Natural killer cell (primary cell): ENCODE data around the gene CRTAC1. TPM values are rescaled to one million over a fixed set of nuclear protein-coding genes. Genes with fewer than 3 reads are reported as not detected.

Experiments used
- ATAC-seq, 3 donors: fragments of 150-1000 bp in 2 of 3; fragments of 200-7000 bp in 1 of 3; cut with Tn5 transposase; 1 replicate in 1 of 3; 2 replicates in 2 of 3; pipeline ENCODE4 v1.10.0; 2021; ENCODE audit warnings: mild to moderate bottlenecking in 2 of 3, moderate library complexity in 2 of 3
- DNase-seq, 2 donors: peaks; one replicate each; pipeline versions ENCODE4 v3.0.0 to v3.0.0-alpha.2; 2013 to 2021; ENCODE audit warnings: mixed read lengths in 1 of 2
- H3K27ac ChIP-seq: one replicate; pipeline ENCODE4 v1.5.1; 2013; ENCODE audit warnings: mild to moderate bottlenecking, low read length
- H3K27me3 ChIP-seq: one replicate; pipeline ENCODE4 v1.6.1; 2013; ENCODE audit warnings: low read length; ENCODE audit not compliant: control insufficient read depth, insufficient read depth
- H3K36me3 ChIP-seq: one replicate; pipeline ENCODE4 v1.6.1; 2013; ENCODE audit warnings: low read length; ENCODE audit not compliant: control insufficient read depth, insufficient read depth
- H3K4me1 ChIP-seq: one replicate; pipeline ENCODE4 v1.6.1; 2013; ENCODE audit warnings: low read length; ENCODE audit not compliant: control insufficient read depth, insufficient read depth
- H3K4me3 ChIP-seq: one replicate; pipeline ENCODE4 v1.5.1; 2013; ENCODE audit warnings: low read length
- H3K9me3 ChIP-seq: one replicate; pipeline ENCODE4 v1.6.1; 2013; ENCODE audit warnings: low read length; ENCODE audit not compliant: control insufficient read depth, insufficient read depth
- H3K27ac Mint-ChIP-seq, 2 donors: one replicate each; pipeline ENCODE4 v1.8.0; 2022; ENCODE audit warnings: mild to moderate bottlenecking in 2 of 2, mixed read lengths in 2 of 2, moderate library complexity in 1 of 2
- H3K27me3 Mint-ChIP-seq, 2 donors: one replicate each; pipeline ENCODE4 v1.8.0; 2022; ENCODE audit warnings: low read depth in 2 of 2, mixed read lengths in 2 of 2
- H3K36me3 Mint-ChIP-seq: one replicate; pipeline ENCODE4 v1.8.0; 2022; ENCODE audit warnings: mixed read lengths
- H3K4me1 Mint-ChIP-seq, 2 donors: one replicate each; pipeline ENCODE4 v1.8.0; 2022; ENCODE audit warnings: mixed read lengths in 2 of 2
- H3K4me3 Mint-ChIP-seq: one replicate; pipeline ENCODE4 v1.8.0; 2022; ENCODE audit warnings: mild to moderate bottlenecking, moderate library complexity, mixed read lengths
- H3K9me3 Mint-ChIP-seq, 2 donors: one replicate each; pipeline ENCODE4 v1.8.0; 2022; ENCODE audit warnings: mixed read lengths in 2 of 2
- WGBS: methylation state at CpG from one replicate; pipeline ENCODE4 v1.1.7; 2013; ENCODE audit warnings: missing lambda C conversion rate; ENCODE audit not compliant: insufficient coverage; 5-methylcytosine and 5-hydroxymethylcytosine counted together
- intact Hi-C: fragments of 100-400 bp; cut with micrococcal nuclease; formaldehyde crosslinking; loops from one replicate; pipeline ENCODE4 v1.14.2; 2022
- total RNA-seq, 4 donors: library from RNA; stranded (reverse); fragments of 120-200 nt in 1 of 4; gene quantifications; one replicate each; pipeline versions ENCODE4 v1.2.3 to v1.2.4, GENCODE V29; 2013 to 2022
- TF ChIP-seq, protein P1 (sequence below): fragments of 200-600 bp; IDR thresholded peaks from one replicate; pipeline ENCODE4 v1.8.0; 2022; ENCODE audit warnings: antibody characterized with exemption

Gene CRTAC1
- total RNA-seq, 3 donors from 2014 or later (not counting 1 experiment from before 2014, with no cell fraction given) = not detected

DNA sequence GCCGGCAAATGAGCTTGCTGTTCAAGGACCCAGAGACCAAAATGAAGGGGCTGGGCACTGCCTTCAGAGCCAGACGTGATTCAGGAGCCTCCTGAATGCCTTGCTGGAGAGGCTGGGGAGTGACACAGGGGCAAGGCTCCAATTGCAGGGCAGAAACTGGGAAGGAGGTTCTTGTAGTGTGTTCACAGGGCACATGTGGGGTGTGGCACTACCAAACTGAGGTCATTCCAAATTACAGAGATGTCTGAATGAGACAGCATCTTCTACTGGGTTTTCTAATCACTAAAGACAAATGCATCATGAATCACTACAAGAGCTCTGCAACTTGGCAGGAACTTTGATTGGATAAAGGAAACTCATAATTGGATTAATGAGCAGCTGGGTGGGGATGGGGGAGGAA lies 17.8 kb downstream of the CRTAC1 start:
- H3K27me3 Mint-ChIP-seq = peaks cover 30 to 57% of the 10 kb centered on the region in 2 donors
- WGBS = 55% methylated on average over 2 of the region's 2 CpGs
- Histone ChIP-seq H3K4me3 (no peak overlapping the region), H3K36me3 (no peaks in the 10 kb centered on the region), H3K9me3 (no peaks in the 10 kb centered on the region), H3K4me1 (no peaks in the 10 kb centered on the region), H3K27me3 (peaks cover under 1% of the 10 kb centered on the region), H3K27ac (no peak overlapping the region)
- no peak for DNase-seq
- no peak for ATAC-seq
- no peaks in the 10 kb centered on the region for H3K36me3 Mint-ChIP-seq
- no peak overlapping the region for H3K4me3 Mint-ChIP-seq
- no peaks in the 10 kb centered on the region for H3K9me3 Mint-ChIP-seq
- no peak overlapping the region for H3K27ac Mint-ChIP-seq
- intact Hi-C loops = no loop called here
- TF ChIP-seq, protein P1, sequence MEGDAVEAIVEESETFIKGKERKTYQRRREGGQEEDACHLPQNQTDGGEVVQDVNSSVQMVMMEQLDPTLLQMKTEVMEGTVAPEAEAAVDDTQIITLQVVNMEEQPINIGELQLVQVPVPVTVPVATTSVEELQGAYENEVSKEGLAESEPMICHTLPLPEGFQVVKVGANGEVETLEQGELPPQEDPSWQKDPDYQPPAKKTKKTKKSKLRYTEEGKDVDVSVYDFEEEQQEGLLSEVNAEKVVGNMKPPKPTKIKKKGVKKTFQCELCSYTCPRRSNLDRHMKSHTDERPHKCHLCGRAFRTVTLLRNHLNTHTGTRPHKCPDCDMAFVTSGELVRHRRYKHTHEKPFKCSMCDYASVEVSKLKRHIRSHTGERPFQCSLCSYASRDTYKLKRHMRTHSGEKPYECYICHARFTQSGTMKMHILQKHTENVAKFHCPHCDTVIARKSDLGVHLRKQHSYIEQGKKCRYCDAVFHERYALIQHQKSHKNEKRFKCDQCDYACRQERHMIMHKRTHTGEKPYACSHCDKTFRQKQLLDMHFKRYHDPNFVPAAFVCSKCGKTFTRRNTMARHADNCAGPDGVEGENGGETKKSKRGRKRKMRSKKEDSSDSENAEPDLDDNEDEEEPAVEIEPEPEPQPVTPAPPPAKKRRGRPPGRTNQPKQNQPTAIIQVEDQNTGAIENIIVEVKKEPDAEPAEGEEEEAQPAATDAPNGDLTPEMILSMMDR = no peak
- no peaks in the 10 kb centered on the region for H3K4me1 Mint-ChIP-seq

DNA sequence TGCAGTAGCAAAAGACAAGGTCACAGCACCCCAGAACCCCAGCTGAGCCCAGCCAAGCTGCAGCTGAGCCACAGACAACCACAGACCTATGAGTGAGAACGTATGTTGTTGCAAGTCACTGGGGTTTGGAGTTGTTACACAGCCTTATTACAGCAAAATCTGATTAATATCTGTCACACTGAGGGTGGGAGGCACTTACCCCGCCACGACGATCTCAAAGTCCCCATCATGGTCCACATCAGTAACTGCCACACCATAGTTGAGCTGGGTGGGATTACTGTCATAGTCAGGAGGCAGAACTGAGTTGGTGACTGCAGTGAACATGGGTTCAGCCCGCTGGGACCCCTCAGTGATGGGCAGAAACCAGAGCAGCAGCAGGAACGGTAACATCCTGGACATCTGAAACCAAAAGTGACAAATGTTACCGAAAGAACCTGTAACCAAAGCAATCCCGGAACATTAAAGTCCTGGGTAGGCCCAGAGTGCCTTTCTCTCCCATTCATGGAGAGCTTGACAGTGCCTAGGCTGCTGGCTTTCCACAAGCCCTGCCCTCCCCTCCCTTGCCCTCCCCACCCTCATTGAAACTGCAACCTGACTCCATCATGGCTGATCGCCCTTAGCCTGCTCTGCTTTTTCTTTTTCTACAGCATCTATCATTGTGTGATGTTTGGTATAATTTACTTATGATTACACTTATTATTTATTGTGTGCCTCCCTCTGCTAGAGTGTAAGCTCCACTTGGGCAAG lies 19.3 kb downstream of the CRTAC1 start:
- no peak overlapping the region for H3K27ac ChIP-seq
- H3K4me3 Mint-ChIP-seq = no peak overlapping the region
- no peak for DNase-seq

DNA sequence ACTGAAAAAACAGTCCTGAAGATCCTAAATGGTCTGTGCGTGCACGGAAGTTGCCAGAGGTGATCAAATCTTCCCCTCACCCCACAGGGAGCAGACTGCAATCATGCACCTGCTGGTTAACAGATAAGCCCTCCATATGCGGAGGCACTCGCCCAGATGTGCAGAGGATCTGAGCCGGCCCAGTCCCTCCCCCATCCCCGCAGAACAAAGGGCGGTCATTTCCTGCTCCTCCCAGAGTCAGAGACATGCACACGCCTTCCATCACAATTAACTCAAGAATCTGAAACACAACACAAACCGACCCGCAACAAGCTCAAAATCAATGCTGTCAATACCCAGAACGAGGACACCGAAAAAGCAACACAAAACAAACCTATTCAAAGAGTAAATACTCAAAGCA lies 24.2 kb downstream of the CRTAC1 start:
- WGBS = 21% methylated on average over 12 of the region's 12 CpGs
- ATAC-seq = no peak
- Mint-ChIP-seq H3K27ac (no peak overlapping the region), H3K4me3 (no peak overlapping the region), H3K4me1 (peaks cover 0 to 5% of the 10 kb centered on the region in 2 donors), H3K9me3 (no peaks in the 10 kb centered on the region), H3K27me3 (peaks cover 8 to 13% of the 10 kb centered on the region in 2 donors), H3K36me3 (no peaks in the 10 kb centered on the region)
- H3K27me3 ChIP-seq = peaks cover 9% of the 10 kb centered on the region
- H3K4me1 ChIP-seq = no peaks in the 10 kb centered on the region
- DNase-seq = no peak
- H3K36me3 ChIP-seq = no peaks in the 10 kb centered on the region
- intact Hi-C loops = no loop called here
- no peak overlapping the region for H3K4me3 ChIP-seq
- no peaks in the 10 kb centered on the region for H3K9me3 ChIP-seq
- no peak overlapping the region for H3K27ac ChIP-seq
- TF ChIP-seq, protein P1 = no peak

More for the DNA sequence above, 19.3 kb downstream of the CRTAC1 start:
- H3K27ac Mint-ChIP-seq = no peak overlapping the region
- Histone ChIP-seq H3K9me3 (no peaks in the 10 kb centered on the region), H3K4me1 (no peaks in the 10 kb centered on the region), H3K36me3 (no peaks in the 10 kb centered on the region), H3K4me3 (no peak overlapping the region), H3K27me3 (peaks cover 9% of the 10 kb centered on the region)
- no peaks in the 10 kb centered on the region for H3K9me3 Mint-ChIP-seq
- no peak for ATAC-seq
- no peaks in the 10 kb centered on the region for H3K36me3 Mint-ChIP-seq
- TF ChIP-seq, protein P1 = no peak
- peaks cover 0 to 5% of the 10 kb centered on the region in 2 donors for H3K4me1 Mint-ChIP-seq
- 79% methylated on average over 8 of the region's 9 CpGs for WGBS
- peaks cover 28 to 48% of the 10 kb centered on the region in 2 donors for H3K27me3 Mint-ChIP-seq
- intact Hi-C loops = no loop called here

DNA sequence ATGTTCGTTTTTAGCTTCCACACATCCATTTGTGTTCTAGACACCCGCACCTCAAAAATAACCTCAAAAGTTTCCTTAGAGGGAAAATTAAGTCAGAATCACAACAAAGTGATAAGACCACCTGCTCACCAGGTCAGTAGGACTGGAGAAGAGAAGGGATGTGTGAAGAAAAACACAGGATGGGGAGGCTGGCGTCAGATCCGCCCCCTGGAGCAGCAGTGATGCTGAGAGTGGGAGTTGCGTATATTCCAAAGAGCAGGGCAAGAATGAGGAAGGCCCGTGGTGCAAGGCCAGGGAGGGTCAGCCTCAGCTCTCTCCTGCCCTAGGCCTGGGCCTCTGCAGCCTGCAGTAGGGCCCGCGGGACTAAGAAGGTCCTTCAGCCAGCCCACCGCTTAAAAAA lies 28.7 kb downstream of the CRTAC1 start:
- TF ChIP-seq, protein P1 = no peak

More for the DNA sequence above, 28.7 kb downstream of the CRTAC1 start:
- Histone ChIP-seq H3K36me3 (no peaks in the 10 kb centered on the region), H3K27me3 (peaks cover 4% of the 10 kb centered on the region), H3K27ac (no peak overlapping the region), H3K4me3 (no peak overlapping the region), H3K9me3 (no peaks in the 10 kb centered on the region), H3K4me1 (no peaks in the 10 kb centered on the region)
- H3K27me3 Mint-ChIP-seq = peaks cover 0 to 8% of the 10 kb centered on the region in 2 donors
- no peak overlapping the region for H3K4me3 Mint-ChIP-seq
- 93% methylated on average over 7 of the region's 9 CpGs for WGBS
- ATAC-seq (no peak), DNase-seq (no peak)
- no peaks in the 10 kb centered on the region for H3K36me3 Mint-ChIP-seq
- H3K4me1 Mint-ChIP-seq = peaks cover 0 to 5% of the 10 kb centered on the region in 2 donors
- intact Hi-C loops = no loop called here
- no peak overlapping the region for H3K27ac Mint-ChIP-seq
- H3K9me3 Mint-ChIP-seq = peaks cover 0 to 4% of the 10 kb centered on the region in 2 donors
